H1 (cell line): ENCODE data around the gene HNF1A. TPM values are rescaled to one million over a fixed set of nuclear protein-coding genes. Genes with fewer than 3 reads are reported as not detected.
"Not testable (repeated sequence)": the region's sequence is repeated elsewhere in the genome, so short reads cannot be mapped to it uniquely, and the experiment has no call there.

Source experiments
- CTCF ChIA-PET: fragments of 300-600 bp; sonication (Branson Sonifier 250); formaldehyde crosslinking; loops from one replicate; lab custom pipeline; 2021; ENCODE audit not compliant: partially characterized antibody; lab: Charles Lee
- POLR2A ChIA-PET: fragments of 300-600 bp; sonication (Branson Sonifier 250); formaldehyde crosslinking; loops from one replicate; lab custom pipeline; 2021; ENCODE audit warnings: inconsistent platforms; ENCODE audit not compliant: partially characterized antibody; lab: Charles Lee
- DNase-seq, 2 experiments: peaks; one replicate each; pipeline versions ENCODE4 v3.0.0 to v3.0.0-alpha.2; 2010 to 2022; ENCODE audit warnings: low spot score in 2 of 2, low read depth in 1 of 2, mixed read lengths in 1 of 2
- FAIRE-seq: peaks from 2 replicates; lab custom pipeline; 2011; peaks lifted over from hg19 to GRCh38; lab: Jason Lieb, UNC
- H2AFZ ChIP-seq: 2 replicates; pipeline ENCODE4 v1.8.1; 2012; ENCODE audit warnings: low read length, inconsistent platforms
- H2AK5ac ChIP-seq: 2 replicates; pipeline ENCODE4 v1.6.1; 2013; ENCODE audit warnings: low read depth, low read length
- H2BK120ac ChIP-seq: replicated peaks from 2 replicates; pipeline ENCODE3; 2013; ENCODE audit warnings: low read depth, low read length, inconsistent platforms
- H2BK12ac ChIP-seq: 2 replicates; pipeline ENCODE4 v1.6.1; 2013; ENCODE audit warnings: low read depth, low read length
- H2BK15ac ChIP-seq: 2 replicates; pipeline ENCODE4 v1.6.1; 2013; ENCODE audit warnings: low read length
- H2BK20ac ChIP-seq: 2 replicates; pipeline ENCODE4 v1.6.1; 2013; ENCODE audit warnings: low read length
- H2BK5ac ChIP-seq: 2 replicates; pipeline ENCODE4 v1.6.1; 2013; ENCODE audit warnings: low read depth, low read length
- H3K14ac ChIP-seq: 2 replicates; pipeline ENCODE4 v1.6.1; 2013; ENCODE audit warnings: inconsistent platforms; ENCODE audit not compliant: insufficient read length
- H3K18ac ChIP-seq: 2 replicates; pipeline ENCODE4 v1.6.1; 2013; ENCODE audit warnings: low read length; ENCODE audit errors: extremely low read depth
- H3K23ac ChIP-seq: 2 replicates; pipeline ENCODE4 v1.6.1; 2013; ENCODE audit warnings: inconsistent platforms; ENCODE audit not compliant: insufficient read length
- H3K23me2 ChIP-seq: 2 replicates; pipeline ENCODE4 v1.6.1; 2013; ENCODE audit warnings: low read depth, low read length
- H3K27ac ChIP-seq: 2 replicates; pipeline ENCODE4 v1.6.1; 2011; ENCODE audit warnings: low read depth, low read length, inconsistent platforms
- H3K27me3 ChIP-seq, 4 experiments: replicated peaks in 1 of 4; 1 replicate in 1 of 4; 2 replicates in 3 of 4; pipeline versions ENCODE4 v1.6.1 to v1.8.1; 2011 to 2013; ENCODE audit warnings: low read length in 3 of 4, mild to moderate bottlenecking in 3 of 4, inconsistent platforms in 2 of 4, mixed read lengths in 2 of 4, moderate library complexity in 1 of 4; ENCODE audit not compliant: control insufficient read depth in 3 of 4, insufficient read depth in 3 of 4; ENCODE audit errors: extremely low read depth in 1 of 4
- H3K36me3 ChIP-seq, 4 experiments: 2 replicates each; pipeline versions ENCODE4 v1.6.1 to v1.8.1; 2011 to 2013; ENCODE audit warnings: mild to moderate bottlenecking in 4 of 4, low read length in 3 of 4, moderate library complexity in 2 of 4, control low read depth in 1 of 4, inconsistent platforms in 1 of 4; ENCODE audit not compliant: insufficient read depth in 4 of 4, control insufficient read depth in 2 of 4
- H3K4ac ChIP-seq: replicated peaks from 2 replicates; pipeline ENCODE3; 2013; ENCODE audit warnings: low read length, low read depth, mixed read lengths, inconsistent platforms; ENCODE audit not compliant: insufficient read length
- H3K4me1 ChIP-seq, 4 experiments: replicated peaks in 1 of 4; 1 replicate in 1 of 4; 2 replicates in 3 of 4; pipeline versions ENCODE4 v1.6.1 to v1.8.1; 2011 to 2013; ENCODE audit warnings: low read length in 3 of 4, inconsistent platforms in 2 of 4, mixed read lengths in 1 of 4; ENCODE audit not compliant: insufficient read depth in 4 of 4, control insufficient read depth in 3 of 4
- H3K4me2 ChIP-seq, 2 experiments: 2 replicates each; pipeline versions ENCODE4 v1.6.1 to v1.8.1; 2011 to 2013; ENCODE audit warnings: low read depth in 2 of 2, low read length in 2 of 2, control low read depth in 1 of 2, inconsistent platforms in 1 of 2, mild to moderate bottlenecking in 1 of 2; ENCODE audit not compliant: insufficient read depth in 1 of 2
- H3K4me3 ChIP-seq, 4 experiments: fragments of 200-600, 300-600 bp in 1 of 4; sonication (generic), shearing (Covaris generic), sonication (Bioruptor Twin) in 1 of 4; 2 replicates each; pipeline versions ENCODE4 v1.5.1 to v1.8.1; 2011 to 2016; ENCODE audit warnings: low read length in 4 of 4, low read depth in 3 of 4, control low read depth in 2 of 4, inconsistent platforms in 2 of 4, mild to moderate bottlenecking in 2 of 4, mixed read lengths in 1 of 4, moderate library complexity in 1 of 4; ENCODE audit not compliant: insufficient read depth in 2 of 4; ENCODE audit errors: extremely low read depth in 1 of 4
- H3K56ac ChIP-seq: replicated peaks from 2 replicates; pipeline ENCODE3; 2013; ENCODE audit warnings: low read depth, mild to moderate bottlenecking, mixed read lengths, low read length, inconsistent platforms; ENCODE audit not compliant: insufficient read length
- H3K79me1 ChIP-seq: 2 replicates; pipeline ENCODE4 v1.6.1; 2013; ENCODE audit warnings: low read depth, low read length, control low read depth
- H3K79me2 ChIP-seq, 2 experiments: 2 replicates each; pipeline versions ENCODE4 v1.6.1 to v1.8.1; 2012 to 2013; ENCODE audit warnings: low read length in 2 of 2, mild to moderate bottlenecking in 2 of 2, inconsistent platforms in 1 of 2; ENCODE audit not compliant: insufficient read depth in 2 of 2, control insufficient read depth in 1 of 2
- H3K9ac ChIP-seq, 4 experiments: replicated peaks in 1 of 4; 1 replicate in 1 of 4; 2 replicates in 3 of 4; pipeline versions ENCODE4 v1.6.1 to v1.8.1; 2011 to 2013; ENCODE audit warnings: low read depth in 3 of 4, low read length in 3 of 4, control low read depth in 2 of 4, mild to moderate bottlenecking in 2 of 4, moderate library complexity in 2 of 4, inconsistent platforms in 1 of 4; ENCODE audit errors: extremely low read depth in 1 of 4
- H3K9me3 ChIP-seq, 2 experiments: 2 replicates each; pipeline versions ENCODE4 v1.6.1 to v1.8.1; 2012 to 2013; ENCODE audit warnings: mild to moderate bottlenecking in 2 of 2, moderate library complexity in 2 of 2, control low read depth in 1 of 2, inconsistent platforms in 1 of 2, low read depth in 1 of 2, low read length in 1 of 2, mixed read lengths in 1 of 2; ENCODE audit not compliant: insufficient read depth in 2 of 2
- H4K20me1 ChIP-seq, 2 experiments: replicated peaks in 1 of 2; 2 replicates each; pipeline versions ENCODE3 to v1.8.1; 2011 to 2013; ENCODE audit warnings: inconsistent platforms in 2 of 2, low read length in 2 of 2, mild to moderate bottlenecking in 1 of 2; ENCODE audit not compliant: insufficient read depth in 2 of 2, control insufficient read depth in 1 of 2
- H4K5ac ChIP-seq: 2 replicates; pipeline ENCODE4 v1.6.1; 2013; ENCODE audit warnings: low read length, low read depth, mixed read lengths, inconsistent platforms; ENCODE audit not compliant: insufficient read length
- H4K8ac ChIP-seq: 2 replicates; pipeline ENCODE4 v1.8.0; 2013; ENCODE audit warnings: mild to moderate bottlenecking, moderate library complexity, low read length, inconsistent platforms; ENCODE audit not compliant: insufficient read depth; ENCODE audit errors: extremely low read depth
- H4K91ac ChIP-seq: replicated peaks from 2 replicates; pipeline ENCODE3; 2013; ENCODE audit warnings: low read length, mixed read lengths, inconsistent platforms; ENCODE audit not compliant: insufficient read length
- WGBS, 2 experiments: shearing (Covaris generic) in 1 of 2; methylation state at CpG; one replicate each; pipeline versions ENCODE4 v1.1.6 to v1.1.7; 2013 to 2015; ENCODE audit warnings: low lambda C conversion rate in 2 of 2, mixed read lengths in 2 of 2, inconsistent platforms in 1 of 2, low coverage in 1 of 2, missing lambda C conversion rate in 1 of 2; ENCODE audit not compliant: insufficient replicate concordance in 2 of 2, insufficient coverage in 1 of 2, insufficient read length in 1 of 2; ENCODE audit errors: extremely low coverage in 1 of 2, missing lambda C conversion rate in 1 of 2; 5-methylcytosine and 5-hydroxymethylcytosine counted together
- polyA plus RNA-seq, 7 experiments: library from polyadenylated mRNA; depleted of rRNA in 3 of 7; stranded (reverse) in 5 of 7; unstranded in 2 of 7; fragments of >200 nt in 5 of 7; fragments of 200-250 nt in 2 of 7; gene quantifications; 1 replicate in 5 of 7; 2 replicates in 1 of 7; 4 replicates in 1 of 7; pipeline versions ENCODE4 v1.2.1 to v1.2.3, GENCODE V29; 2011 to 2013; ENCODE audit warnings: missing spikeins in 2 of 7, mixed read lengths in 2 of 7
- total RNA-seq: library from RNA; stranded (reverse); fragmentation: NEBNext Ultra II Directional; extraction: Animal tissue kit (Norgen Biotek cat#: 25700); gene quantifications from 2 replicates; pipeline ENCODE4 v1.2.1, GENCODE V29; 2021

The HNF1A gene
- total and polyA plus RNA-seq, 2 of the 8 experiments (the other 6 are each of a cell fraction or from before 2014, with no cell fraction given), result not detected

- DNase-seq, POLR2A ChIA-PET, H3K14ac ChIP-seq, H3K9me3 ChIP-seq, H3K79me2 ChIP-seq, H4K20me1 ChIP-seq, H4K8ac ChIP-seq, FAIRE-seq, H3K4ac ChIP-seq, H3K4me1 ChIP-seq, H3K23me2 ChIP-seq, H2AFZ ChIP-seq, H3K79me1 ChIP-seq, H3K27me3 ChIP-seq, H2AK5ac ChIP-seq, H3K18ac ChIP-seq, H3K56ac ChIP-seq, H3K23ac ChIP-seq, H2BK20ac ChIP-seq, H2BK120ac ChIP-seq, H4K91ac ChIP-seq, H3K36me3 ChIP-seq, H4K5ac ChIP-seq, H3K27ac ChIP-seq, H2BK5ac ChIP-seq, H3K4me3 ChIP-seq, H2BK12ac ChIP-seq, H3K4me2 ChIP-seq, H2BK15ac ChIP-seq, H3K9ac ChIP-seq: not testable (repeated sequence)
- WGBS, 2 experiments, result 97% methylated on average over 11 of the region's 31 CpGs; no CpG with 5 or more reads in 1 of the 2 experiments
- CTCF ChIA-PET, result interaction anchor here (0.9 to 2.2 kb wide), 4 partner anchors 9 to 54 kb away, joined by 3 to 7 read pairs (median 6); no protein-coding TSS in a partner anchor
Measured at GRCh38 chr12:120950260-120950799, 28.0 kb upstream of the HNF1A start.
